Mesothelial cell of epicardium (in vitro differentiated cells): ENCODE measurements around the gene AKNA. TPM values are rescaled to one million over a fixed set of nuclear protein-coding genes. Genes with fewer than 3 reads are reported as not detected.

Experiments
- DNase-seq, 2 experiments: peaks; one replicate each; pipeline ENCODE4 v3.0.0; 2021; ENCODE audit warnings: low spot score in 2 of 2; ENCODE audit not compliant: unreplicated experiment in 2 of 2
- H3K27ac Mint-ChIP-seq: 2 replicates; pipeline ENCODE4 v1.8.0; 2021; ENCODE audit warnings: mixed read lengths
- H3K27me3 Mint-ChIP-seq: 2 replicates; pipeline ENCODE4 v1.8.0; 2021; ENCODE audit warnings: low read depth, mixed read lengths
- H3K36me3 Mint-ChIP-seq: 2 replicates; pipeline ENCODE4 v1.8.0; 2021; ENCODE audit warnings: mixed read lengths
- H3K4me1 Mint-ChIP-seq: 2 replicates; pipeline ENCODE4 v1.8.0; 2021; ENCODE audit warnings: mixed read lengths
- H3K4me3 Mint-ChIP-seq: 2 replicates; pipeline ENCODE4 v1.8.0; 2021; ENCODE audit warnings: mild to moderate bottlenecking, moderate library complexity, mixed read lengths
- H3K9me3 Mint-ChIP-seq: 2 replicates; pipeline ENCODE4 v1.8.0; 2021; ENCODE audit warnings: mixed read lengths
- CTCF ChIP-seq: fragments of 200-600 bp; sonication (generic); IDR thresholded peaks from one replicate; pipeline ENCODE4 v1.5.0; 2021; ENCODE audit warnings: antibody characterized with exemption; ENCODE audit not compliant: unreplicated experiment
- total RNA-seq: library from RNA; stranded (reverse); gene quantifications from 3 replicates; pipeline ENCODE4 v1.2.1, GENCODE V29; 2021

Gene AKNA
- total RNA-seq, 1 donor from 2014 or later: 23.1 TPM

DNA sequence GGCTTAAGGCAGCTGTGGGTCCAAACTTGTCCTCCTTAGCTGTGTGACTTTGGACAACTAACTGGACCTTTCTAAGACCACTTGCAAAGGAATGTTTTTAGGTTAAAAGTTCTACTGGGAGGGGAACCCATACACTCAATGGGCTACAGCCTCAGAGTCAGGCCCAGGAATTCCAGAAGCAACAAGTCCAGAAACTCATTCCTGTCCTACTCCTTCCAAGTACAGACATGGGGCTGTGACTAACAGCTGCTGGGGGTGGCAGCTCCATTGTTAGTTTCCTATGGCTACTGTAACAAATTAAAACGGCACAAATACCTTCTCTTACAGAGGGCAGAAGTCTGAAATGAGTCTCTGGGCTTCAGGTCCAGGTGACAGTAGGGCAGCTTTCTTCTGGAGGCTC lies 12.4 kb upstream of the AKNA start:
- Mint-ChIP-seq H3K27ac (no peak overlapping the region), H3K4me1 (peaks cover 26% of the 10 kb centered on the region), H3K36me3 (no peaks in the 10 kb centered on the region), H3K4me3 (no peak overlapping the region), H3K9me3 (no peaks in the 10 kb centered on the region), H3K27me3 (no peaks in the 10 kb centered on the region)
- TF ChIP-seq CTCF: no peak
- DNase-seq: no peak

DNA sequence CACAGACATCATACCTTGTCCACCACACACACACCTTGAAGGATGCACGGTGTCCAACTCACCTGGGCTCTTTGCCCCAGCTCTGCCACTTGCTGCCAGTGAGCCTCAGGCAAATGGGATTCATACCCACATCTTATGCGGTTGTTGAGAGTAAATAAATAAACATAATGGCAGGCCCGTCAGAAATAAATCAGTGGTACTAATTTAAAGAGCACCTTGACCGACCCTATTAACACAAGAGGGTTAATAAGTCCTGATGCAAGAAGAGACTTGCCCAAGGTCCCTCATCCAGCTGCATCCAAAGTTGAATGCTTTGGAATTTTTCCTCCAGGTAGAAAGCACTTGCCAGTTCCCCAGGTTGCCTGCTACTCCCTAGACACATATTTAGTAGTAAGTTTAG lies 11.6 kb upstream of the AKNA start:
- Mint-ChIP-seq H3K4me3 (no peak overlapping the region), H3K4me1 (peaks cover 32% of the 10 kb centered on the region), H3K9me3 (no peaks in the 10 kb centered on the region), H3K27ac (no peak overlapping the region), H3K27me3 (no peaks in the 10 kb centered on the region), H3K36me3 (no peaks in the 10 kb centered on the region)
- no peak for TF ChIP-seq CTCF
- DNase-seq: no peak

- Mint-ChIP-seq H3K27ac (peak overlapping the region; percentile 94), H3K4me3 (peak overlapping the region; percentile 85), H3K27me3 (no peaks in the 10 kb centered on the region), H3K36me3 (no peaks in the 10 kb centered on the region), H3K4me1 (peaks cover 32% of the 10 kb centered on the region), H3K9me3 (no peaks in the 10 kb centered on the region)
- no peak for TF ChIP-seq CTCF
- DNase-seq: peak; percentile 92 to 95
Measured at GRCh38 chr9:114397848-114398605, 10.2 kb upstream of the AKNA start.

GRCh38 chr9:114397219-114397847 lies 9.6 kb upstream of the AKNA start:
- Mint-ChIP-seq H3K4me3 (peak overlapping the region; percentile 85), H3K36me3 (no peaks in the 10 kb centered on the region), H3K9me3 (no peaks in the 10 kb centered on the region), H3K27ac (peak overlapping the region; percentile 94), H3K4me1 (peaks cover 38% of the 10 kb centered on the region), H3K27me3 (no peaks in the 10 kb centered on the region)
- no peak for TF ChIP-seq CTCF
- no peak for DNase-seq

DNA sequence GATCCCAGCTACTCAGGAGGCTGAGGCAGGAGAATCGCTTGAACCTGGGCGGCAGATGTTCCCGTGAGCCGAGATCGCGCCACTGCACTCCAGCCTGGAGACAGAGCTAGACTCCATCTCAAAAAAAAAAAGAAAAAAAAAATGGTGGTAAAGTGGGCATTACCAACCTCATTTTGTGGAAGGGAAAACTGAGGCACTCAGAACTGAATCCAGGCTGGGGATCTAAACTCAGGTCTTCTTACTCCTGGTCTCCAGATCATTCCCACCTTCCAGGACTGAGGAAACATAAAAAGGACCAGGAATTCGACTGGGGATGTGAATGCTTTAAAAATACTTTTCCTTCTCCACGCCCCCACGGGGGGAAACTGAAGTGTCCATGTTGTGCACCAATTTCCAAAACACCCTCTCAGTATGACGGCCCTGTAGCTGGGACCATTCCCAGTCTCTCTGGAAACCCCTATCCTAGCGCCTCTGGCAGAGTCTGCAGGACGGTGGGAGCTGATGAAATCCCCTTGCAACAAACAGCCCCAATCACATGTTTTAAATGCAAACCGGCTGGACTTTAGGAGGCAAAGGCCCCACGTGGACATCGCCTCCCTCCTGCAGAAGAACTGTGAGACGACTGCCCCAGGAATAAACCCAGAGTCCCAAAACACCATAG lies 8.9 kb upstream of the AKNA start:
- Mint-ChIP-seq H3K27ac (peak overlapping the region; percentile 53), H3K4me3 (peak overlapping the region; percentile 85), H3K27me3 (no peaks in the 10 kb centered on the region), H3K4me1 (peaks cover 34% of the 10 kb centered on the region), H3K36me3 (no peaks in the 10 kb centered on the region), H3K9me3 (no peaks in the 10 kb centered on the region)
- no peak for DNase-seq
- TF ChIP-seq CTCF: no peak
